BLaER1 (cell line): Measurements from ENCODE around the gene PATL1.
"Not testable (repeated sequence)": the region's sequence is repeated elsewhere in the genome, so short reads cannot be mapped to it uniquely, and the experiment has no call there.

Experiments
- H3K27ac ChIP-seq: shearing (Covaris generic); formaldehyde crosslinking; 2 replicates; pipeline ENCODE4 v1.8.1; 2022
- H3K27me3 ChIP-seq: shearing (Covaris generic); formaldehyde crosslinking; 2 replicates; pipeline ENCODE4 v1.8.1; 2022
- H3K36me3 ChIP-seq: shearing (Covaris generic); formaldehyde crosslinking; 2 replicates; pipeline ENCODE4 v1.8.1; 2022
- H3K4me1 ChIP-seq: shearing (Covaris generic); formaldehyde crosslinking; 2 replicates; pipeline ENCODE4 v1.8.1; 2022
- H3K4me2 ChIP-seq: shearing (Covaris generic); formaldehyde crosslinking; 2 replicates; pipeline ENCODE4 v1.8.1; 2022
- H3K4me3 ChIP-seq: shearing (Covaris generic); formaldehyde crosslinking; 2 replicates; pipeline ENCODE4 v1.8.1; 2022
- H3K9ac ChIP-seq: shearing (Covaris generic); formaldehyde crosslinking; 2 replicates; pipeline ENCODE4 v1.8.1; 2022
- H3K9me3 ChIP-seq: shearing (Covaris generic); formaldehyde crosslinking; 2 replicates; pipeline ENCODE4 v1.8.1; 2022
- H4K20me1 ChIP-seq: shearing (Covaris generic); formaldehyde crosslinking; 2 replicates; pipeline ENCODE4 v1.8.1; 2022
- Cebpa-rat ChIP-seq: shearing (Covaris generic); IDR thresholded peaks from 2 replicates; pipeline ENCODE4 v1.8.1; 2022

PATL1 gene

DNA sequence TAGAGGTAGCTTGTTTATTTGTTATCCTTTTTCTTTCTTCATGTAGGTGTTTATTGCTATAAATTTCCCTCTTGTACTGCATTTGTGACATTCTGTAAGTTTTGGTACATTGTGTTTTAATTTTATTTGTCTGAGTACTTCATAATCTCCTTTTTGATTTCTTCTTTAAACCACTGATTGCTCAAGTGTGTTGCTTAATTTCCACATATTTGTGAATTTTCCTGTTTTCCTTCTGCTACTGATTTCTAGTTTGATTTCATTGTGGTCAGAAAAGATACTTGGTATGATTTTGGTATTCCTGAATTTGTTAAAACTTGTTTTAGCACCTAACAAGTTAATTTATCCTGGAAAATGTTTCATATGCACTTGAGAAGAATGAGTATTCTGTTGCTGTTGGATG, 29.7 kb upstream of the PATL1 start:
- no peak overlapping the region for H3K9ac ChIP-seq
- no peaks in the 10 kb centered on the region for H4K20me1 ChIP-seq
- no peaks in the 10 kb centered on the region for H3K27me3 ChIP-seq
- no peak for TF ChIP-seq Cebpa-rat
- no peak overlapping the region for H3K4me2 ChIP-seq
- H3K36me3 ChIP-seq = no peaks in the 10 kb centered on the region
- no peak overlapping the region for H3K4me3 ChIP-seq
- no peak overlapping the region for H3K27ac ChIP-seq
- no peaks in the 10 kb centered on the region for H3K4me1 ChIP-seq
- peaks cover 13% of the 10 kb centered on the region for H3K9me3 ChIP-seq

DNA sequence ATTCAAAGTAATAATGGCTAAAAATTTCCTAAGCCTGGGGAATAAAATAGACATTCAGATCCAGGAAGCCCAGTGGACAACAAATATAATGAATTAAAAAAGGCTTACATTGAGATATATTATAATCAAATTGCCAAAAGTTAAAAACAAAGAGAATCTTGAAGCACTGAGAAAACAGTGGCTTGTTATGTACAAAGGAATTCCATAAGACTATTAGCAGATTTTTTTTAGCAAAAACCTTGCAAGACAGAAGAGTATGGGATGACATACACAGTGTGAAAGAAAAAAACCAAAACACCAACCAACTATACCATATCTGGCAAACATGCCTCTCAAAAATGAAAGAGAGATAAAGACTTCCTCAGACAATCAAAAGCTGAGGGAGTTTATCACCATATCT, 24.1 kb upstream of the PATL1 start:
- TF ChIP-seq Cebpa-rat = no peak

DNA sequence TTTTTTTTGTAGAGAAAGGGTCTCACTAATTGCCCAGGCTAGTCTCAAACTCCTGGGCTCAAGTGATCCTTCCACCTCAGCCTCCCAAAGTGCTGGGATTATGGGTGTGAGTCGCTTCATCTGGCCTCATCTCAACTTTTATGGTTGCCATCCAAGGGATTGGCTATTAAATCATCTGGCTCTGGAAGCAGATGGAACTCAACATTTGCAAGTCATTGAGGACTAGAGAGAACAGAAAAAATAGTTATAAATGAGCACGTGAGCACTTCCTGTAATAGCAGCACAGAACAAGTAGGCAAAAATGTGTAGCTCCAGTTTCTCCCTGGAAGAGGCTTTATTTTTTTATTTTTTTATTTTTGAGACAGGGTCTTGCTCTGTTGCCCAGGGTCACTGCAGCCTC, 22.3 kb upstream of the PATL1 start:
- H3K4me3 ChIP-seq = no peak overlapping the region
- no peaks in the 10 kb centered on the region for H3K27me3 ChIP-seq
- no peak overlapping the region for H3K9ac ChIP-seq
- no peak overlapping the region for H3K27ac ChIP-seq
- H4K20me1 ChIP-seq = no peaks in the 10 kb centered on the region
- no peak overlapping the region for H3K4me2 ChIP-seq
- no peak for TF ChIP-seq Cebpa-rat
- peaks cover 17% of the 10 kb centered on the region for H3K9me3 ChIP-seq
- H3K4me1 ChIP-seq = peaks cover 14% of the 10 kb centered on the region
- H3K36me3 ChIP-seq = no peaks in the 10 kb centered on the region

More for the DNA sequence above, 24.1 kb upstream of the PATL1 start:
- Histone ChIP-seq H3K4me1 (peaks cover 13% of the 10 kb centered on the region), H3K36me3 (no peaks in the 10 kb centered on the region), H3K27ac (no peak overlapping the region), H4K20me1 (no peaks in the 10 kb centered on the region), H3K9ac (no peak overlapping the region), H3K27me3 (no peaks in the 10 kb centered on the region), H3K4me3 (no peak overlapping the region), H3K4me2 (no peak overlapping the region), H3K9me3 (peaks cover 17% of the 10 kb centered on the region)

DNA sequence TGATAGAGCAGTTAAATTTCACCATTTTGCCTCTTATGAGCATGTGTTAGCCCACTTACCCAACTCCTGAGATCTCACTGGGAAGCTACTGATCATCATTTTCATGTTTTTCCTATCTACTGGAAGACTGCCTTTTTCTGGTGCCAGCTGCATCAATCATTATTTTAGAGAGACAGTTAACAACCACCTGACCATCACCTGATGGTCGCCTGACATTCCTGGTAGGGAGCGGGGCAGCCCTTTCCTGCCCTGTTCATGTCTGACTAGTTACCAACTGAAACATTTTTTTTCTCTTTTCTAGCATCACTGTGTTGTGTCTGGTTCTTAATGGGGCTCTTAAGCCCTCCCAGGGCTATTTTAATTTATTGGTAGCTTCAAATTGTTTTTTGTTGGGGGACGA, 20.2 kb upstream of the PATL1 start:
- Histone ChIP-seq H3K27ac (no peak overlapping the region), H3K27me3 (no peaks in the 10 kb centered on the region), H3K9me3 (peaks cover 20% of the 10 kb centered on the region), H3K4me2 (no peak overlapping the region), H3K36me3 (no peaks in the 10 kb centered on the region), H3K4me1 (peaks cover 14% of the 10 kb centered on the region), H3K4me3 (no peak overlapping the region), H4K20me1 (no peaks in the 10 kb centered on the region), H3K9ac (no peak overlapping the region)
- TF ChIP-seq Cebpa-rat = no peak

DNA sequence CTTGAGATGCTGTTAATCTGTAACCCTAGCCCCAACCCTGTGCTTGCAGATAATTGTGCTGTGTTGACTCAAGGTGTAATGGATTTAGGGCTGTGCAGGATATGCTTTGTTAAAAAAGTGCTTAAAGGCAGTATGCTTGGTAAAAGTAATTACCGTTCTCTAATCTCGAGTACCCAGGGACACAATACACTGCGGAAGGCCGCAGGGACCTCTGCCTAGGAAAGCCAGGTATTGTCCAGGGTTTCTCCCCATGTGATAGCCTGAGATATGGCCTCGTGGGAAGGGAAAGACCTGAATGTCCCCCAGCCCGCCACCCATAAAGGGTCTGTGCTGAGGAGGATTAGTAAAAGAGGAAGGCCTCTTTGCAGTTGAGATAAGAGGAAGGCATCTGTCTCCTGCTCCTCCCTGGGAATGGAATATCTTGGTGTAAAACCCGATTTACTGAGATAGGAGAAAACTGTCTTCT, 12.5 kb upstream of the PATL1 start:
- not testable (repeated sequence) for H3K27me3 ChIP-seq, H3K36me3 ChIP-seq, H3K4me2 ChIP-seq, H3K4me1 ChIP-seq, H4K20me1 ChIP-seq, H3K27ac ChIP-seq, H3K9me3 ChIP-seq, H3K4me3 ChIP-seq, H3K9ac ChIP-seq

DNA sequence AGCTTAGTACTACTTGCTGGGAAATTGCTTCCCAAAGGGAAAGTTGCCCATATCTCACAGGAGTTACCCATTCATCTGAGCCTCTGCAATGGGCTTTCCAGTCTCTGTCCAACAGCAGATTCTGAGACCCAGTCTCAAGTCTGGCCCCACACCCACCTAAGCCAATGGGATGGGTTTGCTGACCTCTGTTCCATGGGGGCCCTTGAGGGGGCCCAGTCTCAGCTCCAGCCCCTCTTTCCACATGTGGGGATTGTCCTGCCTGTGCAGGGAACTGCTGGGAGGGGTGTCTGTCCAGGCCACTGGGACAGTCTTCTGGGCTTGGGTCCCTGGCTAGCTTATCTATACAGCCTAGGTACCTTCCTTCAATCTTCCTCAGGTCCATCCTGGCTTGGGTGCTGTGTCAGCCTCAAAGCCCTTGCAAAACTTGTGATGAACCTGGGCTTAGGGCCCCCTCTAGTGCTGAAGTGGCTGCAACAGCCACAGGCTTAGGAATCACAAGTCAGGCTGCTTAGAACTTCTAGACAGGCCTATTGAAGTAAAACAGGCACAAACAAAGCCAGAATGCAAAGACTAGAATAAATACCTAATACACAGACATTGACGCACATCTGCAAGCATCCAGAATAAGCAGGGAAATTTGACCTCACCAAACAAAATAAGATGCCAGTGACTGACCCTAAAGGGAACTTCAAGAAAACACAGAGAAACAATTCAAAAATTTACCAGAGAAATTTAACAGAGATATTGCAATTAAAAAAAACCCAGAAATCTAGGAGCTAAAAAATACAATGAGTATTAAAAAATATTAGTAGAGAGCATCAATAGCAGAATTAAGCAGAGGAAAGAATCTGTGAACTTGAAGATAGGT, 11.7 kb upstream of the PATL1 start:
- Histone ChIP-seq H3K27me3 (no peaks in the 10 kb centered on the region), H3K4me2 (no peak overlapping the region), H3K36me3 (no peaks in the 10 kb centered on the region), H3K9ac (no peak overlapping the region), H3K27ac (no peak overlapping the region), H3K4me3 (no peak overlapping the region), H3K9me3 (0 out of 2 replicates have a peak, but pooled peaks cover 3% of the 10 kb centered on the region), H3K4me1 (no peaks in the 10 kb centered on the region), H4K20me1 (no peaks in the 10 kb centered on the region)
- no peak for TF ChIP-seq Cebpa-rat

DNA sequence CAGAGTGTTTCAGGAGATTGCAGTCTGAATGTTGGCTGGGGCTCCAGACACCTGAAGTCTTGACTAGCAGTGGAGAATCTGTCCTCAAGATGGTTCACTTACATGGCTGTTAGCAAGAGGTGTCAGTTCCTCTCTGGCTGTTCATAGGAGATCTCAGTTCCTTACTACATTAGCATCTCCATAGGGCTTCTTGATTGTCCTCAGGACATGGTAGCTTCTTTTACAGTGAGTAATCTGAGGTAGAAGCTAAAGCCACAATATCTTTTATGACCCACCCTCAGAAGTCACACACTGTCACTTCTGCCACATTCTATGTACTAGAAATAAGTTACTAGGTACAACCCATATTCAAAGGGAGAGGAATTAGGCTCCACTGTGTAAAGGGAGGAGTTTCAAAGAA, 10.5 kb upstream of the PATL1 start:
- Histone ChIP-seq H3K4me3 (no peak overlapping the region), H3K27me3 (no peaks in the 10 kb centered on the region), H3K36me3 (no peaks in the 10 kb centered on the region), H3K4me1 (no peaks in the 10 kb centered on the region), H3K9me3 (no peaks in the 10 kb centered on the region), H4K20me1 (no peaks in the 10 kb centered on the region), H3K9ac (no peak overlapping the region), H3K27ac (no peak overlapping the region), H3K4me2 (no peak overlapping the region)
- no peak for TF ChIP-seq Cebpa-rat

DNA sequence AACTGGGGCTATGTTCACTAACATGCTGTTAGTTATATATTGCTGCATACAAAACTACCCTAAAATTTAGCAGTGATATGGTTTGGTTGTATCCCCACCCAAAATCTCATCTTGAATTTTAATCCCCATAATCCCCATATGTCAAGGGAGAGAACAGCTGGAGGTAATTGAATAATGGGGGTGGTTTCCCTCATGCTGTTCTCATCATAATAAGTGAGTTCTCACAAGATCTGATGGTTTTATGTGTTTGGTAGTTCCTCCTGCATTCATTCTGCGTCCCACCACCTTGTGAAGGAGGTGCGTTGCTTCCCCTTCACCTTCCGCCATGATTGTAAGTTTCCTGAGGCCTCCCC, 10.0 kb upstream of the PATL1 start:
- no peaks in the 10 kb centered on the region for H4K20me1 ChIP-seq
- no peak for TF ChIP-seq Cebpa-rat
- H3K27ac ChIP-seq = no peak overlapping the region
- H3K36me3 ChIP-seq = no peaks in the 10 kb centered on the region
- H3K4me2 ChIP-seq = no peak overlapping the region
- H3K9me3 ChIP-seq = no peaks in the 10 kb centered on the region
- H3K4me3 ChIP-seq = no peak overlapping the region
- no peak overlapping the region for H3K9ac ChIP-seq
- no peaks in the 10 kb centered on the region for H3K4me1 ChIP-seq
- H3K27me3 ChIP-seq = no peaks in the 10 kb centered on the region

DNA sequence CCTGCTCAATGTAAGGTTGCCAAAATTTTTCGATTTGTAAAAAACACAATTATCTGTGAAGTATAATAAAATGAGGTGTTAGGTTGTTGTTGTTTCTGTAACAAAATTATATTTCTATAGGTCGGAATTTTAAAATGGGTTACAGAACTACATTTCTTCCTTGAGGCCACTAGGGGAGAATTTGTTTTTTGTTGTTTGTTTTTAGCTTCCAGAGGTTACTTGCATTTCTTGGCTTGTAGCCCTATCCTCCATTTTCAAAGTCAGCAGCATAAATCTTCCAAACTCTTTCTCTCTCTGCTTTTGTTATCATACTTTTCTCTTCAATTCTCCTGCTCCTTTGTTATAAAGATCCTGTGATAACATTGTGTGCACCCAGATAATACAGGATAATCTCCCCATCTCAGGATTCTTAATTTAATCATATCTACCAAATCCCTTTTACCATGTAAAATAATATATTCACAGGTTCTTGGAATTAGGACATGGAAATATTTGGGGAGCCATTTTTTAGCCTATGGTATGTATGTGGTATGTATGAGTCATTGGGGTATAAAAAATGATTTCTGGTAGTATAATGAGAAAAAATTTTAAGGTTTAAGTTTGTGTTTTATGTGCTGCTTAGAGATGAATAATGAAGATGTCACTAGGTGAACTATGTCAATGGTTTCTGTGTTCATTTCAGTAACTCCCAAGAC, 9.4 kb upstream of the PATL1 start:
- no peak for TF ChIP-seq Cebpa-rat
- no peaks in the 10 kb centered on the region for H3K36me3 ChIP-seq
- no peaks in the 10 kb centered on the region for H3K9me3 ChIP-seq
- no peak overlapping the region for H3K4me2 ChIP-seq
- no peak overlapping the region for H3K9ac ChIP-seq
- H3K4me3 ChIP-seq = no peak overlapping the region
- H4K20me1 ChIP-seq = no peaks in the 10 kb centered on the region
- no peaks in the 10 kb centered on the region for H3K27me3 ChIP-seq
- H3K4me1 ChIP-seq = no peaks in the 10 kb centered on the region
- H3K27ac ChIP-seq = no peak overlapping the region

DNA sequence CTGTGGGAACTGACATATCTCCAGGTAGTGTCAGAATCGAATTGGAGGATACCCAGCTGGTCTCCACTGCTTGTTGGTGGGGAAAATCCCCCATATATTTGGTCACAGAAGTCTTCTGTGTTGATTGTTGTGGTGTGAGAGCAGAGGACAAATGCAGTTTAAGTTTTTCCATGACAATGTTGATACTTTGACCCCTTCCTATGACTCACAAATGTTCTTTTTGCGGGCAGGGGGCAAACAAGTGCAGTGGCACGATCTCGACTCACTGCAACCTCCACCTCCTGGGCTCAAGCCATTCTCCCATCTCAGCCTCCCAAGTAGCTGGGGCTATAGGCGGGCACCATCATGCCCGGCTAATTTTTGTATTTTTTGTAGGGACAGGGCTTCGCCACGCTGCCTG, 7.4 kb upstream of the PATL1 start:
- Histone ChIP-seq H3K9me3 (no peaks in the 10 kb centered on the region), H3K9ac (no peak overlapping the region), H3K4me2 (no peak overlapping the region), H3K36me3 (no peaks in the 10 kb centered on the region), H4K20me1 (no peaks in the 10 kb centered on the region), H3K27ac (no peak overlapping the region), H3K27me3 (no peaks in the 10 kb centered on the region), H3K4me3 (no peak overlapping the region), H3K4me1 (no peaks in the 10 kb centered on the region)
- TF ChIP-seq Cebpa-rat = no peak
